Stimulated activated CD8-positive, alpha-beta memory T cell treated with anti-CD3 and anti-CD28 coated beads, Interleukin-12 subunit alpha, Interleukin-12 subunit beta, amount 100 ng/mL, for 1 hour (primary cell): ENCODE results near the gene ATP8B1.

Source experiments
- DNase-seq: peaks from one replicate; pipeline ENCODE4 v3.0.0-alpha.2; 2020; ENCODE audit warnings: low read depth

Gene ATP8B1

GRCh38 chr18:57618910-57619309 is 184.2 kb downstream of the ATP8B1 start:
- no peak for DNase-seq

DNA sequence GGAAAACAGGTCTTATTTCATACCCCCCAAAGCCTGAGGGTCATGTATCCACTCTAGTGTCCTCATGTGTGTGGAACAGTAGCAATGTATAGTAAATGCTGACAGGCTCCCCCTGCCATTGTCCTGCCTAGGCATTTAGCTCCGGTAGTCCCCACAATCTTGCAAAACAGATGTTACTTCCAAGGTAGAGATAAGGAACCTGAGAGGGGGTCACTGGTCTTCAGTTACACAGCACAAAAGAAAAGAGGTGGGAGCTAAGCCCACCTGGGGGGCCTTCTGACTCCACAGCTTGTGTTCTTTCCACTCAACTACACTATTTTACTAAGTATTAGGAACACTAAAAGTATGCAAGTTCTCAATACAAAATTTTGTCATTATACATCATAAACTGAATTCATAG is 199.2 kb downstream of the ATP8B1 start:
- DNase-seq = no peak
